Measurements from ENCODE around the gene CD300C.

CD300C gene

DNA sequence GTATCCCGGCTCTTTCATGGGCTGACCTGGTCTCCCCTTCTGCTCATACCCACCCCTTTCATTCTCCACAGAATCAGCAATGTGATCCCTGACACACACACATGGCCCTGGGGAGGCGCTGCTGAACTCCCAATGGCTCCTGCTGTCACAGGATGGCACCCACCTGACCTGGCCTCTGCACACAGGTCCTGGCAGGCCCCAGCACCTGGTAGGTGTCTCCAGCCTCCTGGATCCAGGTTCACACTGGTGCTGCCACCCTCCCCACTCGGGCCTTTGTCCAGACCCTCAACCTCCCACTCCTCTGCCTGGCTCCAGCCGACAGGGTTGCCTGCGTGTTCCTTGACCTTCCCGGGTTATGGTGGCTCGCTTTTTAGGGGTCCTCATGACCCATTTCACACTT lies 1.3 kb upstream of the CD300C start:
- Histone ChIP-seq H3K36me3 (ENCODE audit: control insufficient read depth in 2 of 2, insufficient read depth in 1 of 2, low read length in 2 of 2) (no peaks in the 10 kb centered on the region), H3K4me3 (ENCODE audit: low read depth, low read length) (no peak overlapping the region), H3K27ac (ENCODE audit: extremely low read depth, low read depth, low read length) (no peak overlapping the region), H3K9me3 (ENCODE audit: control insufficient read depth, insufficient read depth, low read depth, low read length) (no peaks in the 10 kb centered on the region), H3K4me1 (ENCODE audit: control insufficient read depth, insufficient read depth, low read length) (no peaks in the 10 kb centered on the region)
- ChIA-PET CTCF (no interaction called here), POLR2A (no interaction called here)
- TF ChIP-seq ZNF394 (tag by site-specific recombination; IDR thresholded peaks at IDR 0.05; ENCODE audit: borderline replicate concordance) (no peak), ZNF2 (tag by site-specific recombination; IDR thresholded peaks at IDR 0.05) (no peak), ZNF23 (tag by site-specific recombination; IDR thresholded peaks at IDR 0.05; ENCODE audit: borderline replicate concordance) (no peak), ZNF785 (tag by site-specific recombination; IDR thresholded peaks at IDR 0.05) (no peak), ZNF324 (tag by site-specific recombination; IDR thresholded peaks at IDR 0.05) (no peak), TRIM28 (IDR thresholded peaks at IDR 0.05; ENCODE audit: borderline replicate concordance, low read length) (no peak), ZNF133 (tag by site-specific recombination; IDR thresholded peaks at IDR 0.05) (no peak), ZNF558 (tag by site-specific recombination; IDR thresholded peaks at IDR 0.05) (no peak), ZNF202 (tag by site-specific recombination; IDR thresholded peaks at IDR 0.05; ENCODE audit: borderline replicate concordance) (no peak), ZNF768 (tag by site-specific recombination; IDR thresholded peaks at IDR 0.05) (no peak), ZNF366 (tag by site-specific recombination; conservative IDR thresholded peaks at IDR 0.05) (no peak), GLIS1 (tag by site-specific recombination; IDR thresholded peaks at IDR 0.05) (no peak), HOXD13 (CRISPR knock-in tag; IDR thresholded peaks at IDR 0.05; ENCODE audit: borderline replicate concordance) (no peak), ZNF48 (tag by site-specific recombination; IDR thresholded peaks at IDR 0.05) (no peak), ZNF561 (tag by site-specific recombination; IDR thresholded peaks at IDR 0.05; ENCODE audit: borderline replicate concordance) (no peak), ZNF514 (tag by site-specific recombination; IDR thresholded peaks at IDR 0.05) (no peak), ZNF433 (tag by site-specific recombination; IDR thresholded peaks at IDR 0.05; ENCODE audit: low read depth) (no peak)
- TF ChIP-seq, protein P1, sequence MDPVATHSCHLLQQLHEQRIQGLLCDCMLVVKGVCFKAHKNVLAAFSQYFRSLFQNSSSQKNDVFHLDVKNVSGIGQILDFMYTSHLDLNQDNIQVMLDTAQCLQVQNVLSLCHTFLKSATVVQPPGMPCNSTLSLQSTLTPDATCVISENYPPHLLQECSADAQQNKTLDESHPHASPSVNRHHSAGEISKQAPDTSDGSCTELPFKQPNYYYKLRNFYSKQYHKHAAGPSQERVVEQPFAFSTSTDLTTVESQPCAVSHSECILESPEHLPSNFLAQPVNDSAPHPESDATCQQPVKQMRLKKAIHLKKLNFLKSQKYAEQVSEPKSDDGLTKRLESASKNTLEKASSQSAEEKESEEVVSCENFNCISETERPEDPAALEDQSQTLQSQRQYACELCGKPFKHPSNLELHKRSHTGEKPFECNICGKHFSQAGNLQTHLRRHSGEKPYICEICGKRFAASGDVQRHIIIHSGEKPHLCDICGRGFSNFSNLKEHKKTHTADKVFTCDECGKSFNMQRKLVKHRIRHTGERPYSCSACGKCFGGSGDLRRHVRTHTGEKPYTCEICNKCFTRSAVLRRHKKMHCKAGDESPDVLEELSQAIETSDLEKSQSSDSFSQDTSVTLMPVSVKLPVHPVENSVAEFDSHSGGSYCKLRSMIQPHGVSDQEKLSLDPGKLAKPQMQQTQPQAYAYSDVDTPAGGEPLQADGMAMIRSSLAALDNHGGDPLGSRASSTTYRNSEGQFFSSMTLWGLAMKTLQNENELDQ (tag by site-specific recombination; IDR thresholded peaks at IDR 0.05; ENCODE audit: low read depth), result no peak
- TF ChIP-seq, protein P2, sequence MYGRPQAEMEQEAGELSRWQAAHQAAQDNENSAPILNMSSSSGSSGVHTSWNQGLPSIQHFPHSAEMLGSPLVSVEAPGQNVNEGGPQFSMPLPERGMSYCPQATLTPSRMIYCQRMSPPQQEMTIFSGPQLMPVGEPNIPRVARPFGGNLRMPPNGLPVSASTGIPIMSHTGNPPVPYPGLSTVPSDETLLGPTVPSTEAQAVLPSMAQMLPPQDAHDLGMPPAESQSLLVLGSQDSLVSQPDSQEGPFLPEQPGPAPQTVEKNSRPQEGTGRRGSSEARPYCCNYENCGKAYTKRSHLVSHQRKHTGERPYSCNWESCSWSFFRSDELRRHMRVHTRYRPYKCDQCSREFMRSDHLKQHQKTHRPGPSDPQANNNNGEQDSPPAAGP (tag by site-specific recombination; IDR thresholded peaks at IDR 0.05), result no peak
- TF ChIP-seq, protein P3, sequence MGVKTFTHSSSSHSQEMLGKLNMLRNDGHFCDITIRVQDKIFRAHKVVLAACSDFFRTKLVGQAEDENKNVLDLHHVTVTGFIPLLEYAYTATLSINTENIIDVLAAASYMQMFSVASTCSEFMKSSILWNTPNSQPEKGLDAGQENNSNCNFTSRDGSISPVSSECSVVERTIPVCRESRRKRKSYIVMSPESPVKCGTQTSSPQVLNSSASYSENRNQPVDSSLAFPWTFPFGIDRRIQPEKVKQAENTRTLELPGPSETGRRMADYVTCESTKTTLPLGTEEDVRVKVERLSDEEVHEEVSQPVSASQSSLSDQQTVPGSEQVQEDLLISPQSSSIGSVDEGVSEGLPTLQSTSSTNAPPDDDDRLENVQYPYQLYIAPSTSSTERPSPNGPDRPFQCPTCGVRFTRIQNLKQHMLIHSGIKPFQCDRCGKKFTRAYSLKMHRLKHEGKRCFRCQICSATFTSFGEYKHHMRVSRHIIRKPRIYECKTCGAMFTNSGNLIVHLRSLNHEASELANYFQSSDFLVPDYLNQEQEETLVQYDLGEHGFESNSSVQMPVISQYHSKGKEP (tag by site-specific recombination; IDR thresholded peaks at IDR 0.05), result no peak

DNA sequence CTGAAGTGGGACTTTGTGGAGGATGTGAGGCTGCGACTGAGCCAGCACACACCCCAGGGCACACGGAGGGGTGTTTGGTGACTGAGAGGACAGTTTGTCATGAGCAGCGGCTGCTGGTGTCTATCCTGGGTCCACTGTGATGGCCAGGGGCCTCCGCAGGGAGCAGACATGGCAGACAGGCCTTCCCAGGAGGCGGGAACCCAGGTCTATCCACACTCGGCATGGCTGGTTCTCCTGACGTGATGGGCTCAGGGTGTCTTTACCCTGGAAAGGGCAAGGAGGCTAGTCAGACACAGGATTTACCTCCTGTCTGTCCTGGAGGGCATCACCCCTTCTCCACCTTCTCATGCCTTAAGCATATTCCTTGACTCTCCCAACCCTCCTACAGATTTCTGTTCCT lies 671 bp upstream of the CD300C start:
- POLR2A ChIA-PET, result no interaction called here
- no peak overlapping the region for H3K27ac ChIP-seq (ENCODE audit: extremely low read depth, low read depth, low read length)
- no peaks in the 10 kb centered on the region for H3K36me3 ChIP-seq (ENCODE audit: control insufficient read depth in 2 of 2, insufficient read depth in 1 of 2, low read length in 2 of 2)
- H3K4me1 ChIP-seq (ENCODE audit: control insufficient read depth, insufficient read depth, low read length), result no peaks in the 10 kb centered on the region
- TF ChIP-seq ZNF664 (tag by site-specific recombination; IDR thresholded peaks at IDR 0.05), result no peak
- TF ChIP-seq, protein P4, sequence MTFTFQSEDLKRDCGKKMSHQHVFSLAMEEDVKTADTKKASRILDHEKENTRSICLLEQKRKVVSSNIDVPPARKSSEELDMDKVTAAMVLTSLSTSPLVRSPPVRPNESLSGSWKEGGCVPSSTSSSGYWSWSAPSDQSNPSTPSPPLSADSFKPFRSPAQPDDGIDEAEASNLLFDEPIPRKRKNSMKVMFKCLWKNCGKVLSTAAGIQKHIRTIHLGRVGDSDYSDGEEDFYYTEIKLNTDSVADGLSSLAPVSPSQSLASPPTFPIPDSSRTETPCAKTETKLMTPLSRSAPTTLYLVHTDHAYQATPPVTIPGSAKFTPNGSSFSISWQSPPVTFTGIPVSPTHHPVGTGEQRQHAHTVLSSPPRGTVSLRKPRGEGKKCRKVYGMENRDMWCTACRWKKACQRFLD (tag by site-specific recombination; IDR thresholded peaks at IDR 0.05), result no peak
- no peak for TF ChIP-seq ZBTB17 (tag by site-specific recombination; IDR thresholded peaks at IDR 0.05)
- no peak for TF ChIP-seq ZNF140 (tag by site-specific recombination; IDR thresholded peaks at IDR 0.05)
- no peak for TF ChIP-seq ZNF830 (tag by site-specific recombination; IDR thresholded peaks at IDR 0.05; ENCODE audit: low read depth)
- no peak for TF ChIP-seq ZBTB7A (tag by site-specific recombination; IDR thresholded peaks at IDR 0.05; ENCODE audit: low read depth)
- TF ChIP-seq YY1 (tag by site-specific recombination; IDR thresholded peaks at IDR 0.05), result no peak
- TF ChIP-seq ZNF768 (tag by site-specific recombination; IDR thresholded peaks at IDR 0.05), result no peak
- TF ChIP-seq, protein P5, sequence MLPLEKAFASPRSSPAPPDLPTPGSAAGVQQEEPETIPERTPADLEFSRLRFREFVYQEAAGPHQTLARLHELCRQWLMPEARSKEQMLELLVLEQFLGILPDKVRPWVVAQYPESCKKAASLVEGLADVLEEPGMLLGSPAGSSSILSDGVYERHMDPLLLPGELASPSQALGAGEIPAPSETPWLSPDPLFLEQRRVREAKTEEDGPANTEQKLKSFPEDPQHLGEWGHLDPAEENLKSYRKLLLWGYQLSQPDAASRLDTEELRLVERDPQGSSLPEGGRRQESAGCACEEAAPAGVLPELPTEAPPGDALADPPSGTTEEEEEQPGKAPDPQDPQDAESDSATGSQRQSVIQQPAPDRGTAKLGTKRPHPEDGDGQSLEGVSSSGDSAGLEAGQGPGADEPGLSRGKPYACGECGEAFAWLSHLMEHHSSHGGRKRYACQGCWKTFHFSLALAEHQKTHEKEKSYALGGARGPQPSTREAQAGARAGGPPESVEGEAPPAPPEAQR (tag by site-specific recombination; IDR thresholded peaks at IDR 0.05), result no peak
- TF ChIP-seq ZNF777 (tag by site-specific recombination; IDR thresholded peaks at IDR 0.05; ENCODE audit: borderline replicate concordance), result no peak
- TF ChIP-seq ZNF155 (tag by site-specific recombination; IDR thresholded peaks at IDR 0.05), result no peak
- no peak overlapping the region for H3K4me3 ChIP-seq (ENCODE audit: low read depth, low read length)
- CTCF ChIA-PET, result interaction anchor here (0.6 kb wide), 1 partner anchor 9 kb away, joined by 3 read pairs; no protein-coding TSS in a partner anchor
- H3K9me3 ChIP-seq (ENCODE audit: control insufficient read depth, insufficient read depth, low read depth, low read length), result no peaks in the 10 kb centered on the region
